GM18858 (cell line): ENCODE results near the gene NUDCD3.

ENCODE experiments used
- ATAC-seq: cut with Tn5 transposase; IDR thresholded peaks from one replicate; pipeline ENCODE4 v1.9.1; 2021; ENCODE audit not compliant: unreplicated experiment

The NUDCD3 gene

GRCh38 chr7:44482502-44483485, 7.7 kb downstream of the NUDCD3 start:
- ATAC-seq, result no peak

- no peak for ATAC-seq
Observed at GRCh38 chr7:44477938-44478337, 12.5 kb downstream of the NUDCD3 start.

- peak; percentile 47 for ATAC-seq
Observed at GRCh38 chr7:44477063-44477830, 13.2 kb downstream of the NUDCD3 start.

GRCh38 chr7:44476313-44476712, 14.1 kb downstream of the NUDCD3 start:
- ATAC-seq, result no peak

- no peak for ATAC-seq
Observed at GRCh38 chr7:44473295-44473694, 17.2 kb downstream of the NUDCD3 start.

GRCh38 chr7:44472843-44473242, 17.6 kb downstream of the NUDCD3 start:
- no peak for ATAC-seq

- ATAC-seq, result no peak
Observed at GRCh38 chr7:44471850-44472249, 18.6 kb downstream of the NUDCD3 start.

GRCh38 chr7:44471436-44471835, 19.0 kb downstream of the NUDCD3 start:
- no peak for ATAC-seq

- no peak for ATAC-seq
Observed at GRCh38 chr7:44470628-44471245, 19.7 kb downstream of the NUDCD3 start.

- ATAC-seq, result no peak
Observed at GRCh38 chr7:44470135-44470479, 20.4 kb downstream of the NUDCD3 start.

GRCh38 chr7:44469461-44470134, 20.9 kb downstream of the NUDCD3 start:
- no peak for ATAC-seq

GRCh38 chr7:44467217-44467548, 23.3 kb downstream of the NUDCD3 start:
- ATAC-seq, result no peak

GRCh38 chr7:44466300-44467216, 23.9 kb downstream of the NUDCD3 start:
- ATAC-seq, result no peak

GRCh38 chr7:44465490-44465889, 25.0 kb downstream of the NUDCD3 start:
- ATAC-seq, result no peak

- ATAC-seq, result no peak
Observed at GRCh38 chr7:44463169-44463808, 27.2 kb downstream of the NUDCD3 start.

- ATAC-seq, result no peak
Observed at GRCh38 chr7:44461387-44461786, 29.1 kb downstream of the NUDCD3 start.

- peak; percentile 93 for ATAC-seq
Observed at GRCh38 chr7:44460325-44460724, 30.1 kb downstream of the NUDCD3 start.

- no peak for ATAC-seq
Observed at GRCh38 chr7:44455155-44455554, 35.3 kb downstream of the NUDCD3 start.

GRCh38 chr7:44454348-44454747, 36.1 kb downstream of the NUDCD3 start:
- no peak for ATAC-seq

- ATAC-seq, result no peak
Observed at GRCh38 chr7:44451123-44451522, 39.3 kb downstream of the NUDCD3 start.
